HL-60 (cell line): ENCODE measurements around the gene HECW1.

Experiments used
- CTCF ChIP-seq: IDR thresholded peaks from one replicate; pipeline ENCODE4 v1.5.1; 2011; ENCODE audit warnings: low read length, control low read depth, inconsistent platforms; ENCODE audit not compliant: insufficient read depth
- POLR2AphosphoS5 ChIP-seq: IDR thresholded peaks from 2 replicates; pipeline ENCODE4 v1.6.1; 2012; ENCODE audit warnings: low read depth

GRCh38 chr7:43281268-43281667 is 168.8 kb downstream of the HECW1 start:
- no peak for TF ChIP-seq POLR2AphosphoS5
- TF ChIP-seq CTCF, result no peak
